ENCODE results near the gene ASXL1.

Gene ASXL1

GRCh38 chr20:32458061-32458836 lies 100.1 kb downstream of the ASXL1 start:
- DNase-seq (ENCODE audit: low read depth) = no peak
- H3K4me3 ChIP-seq (ENCODE audit: low read depth, low read length) = no peak overlapping the region
- TF ChIP-seq CTCF (IDR thresholded peaks at IDR 0.05; ENCODE audit: low read depth, low read length, missing control alignments) = no peak

DNA sequence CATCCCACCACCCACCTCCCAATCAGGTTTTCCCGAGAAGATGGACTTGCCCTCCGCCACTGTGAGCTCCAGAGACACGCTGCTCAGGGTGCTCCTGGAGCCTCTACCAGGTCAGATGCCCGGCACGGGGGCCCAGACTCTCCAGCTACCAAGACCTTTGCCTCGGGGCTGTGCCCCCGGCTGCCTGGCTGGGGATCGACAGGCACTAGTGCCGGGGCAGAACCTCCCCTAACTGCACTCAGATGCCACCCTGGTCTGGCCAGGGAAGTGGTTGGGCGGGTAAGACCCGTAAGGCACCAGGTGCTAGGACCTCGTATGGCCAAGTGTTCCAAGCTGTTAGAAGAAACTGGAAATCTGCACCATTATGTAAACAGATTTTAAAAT lies 100.7 kb downstream of the ASXL1 start:
- no peak for TF ChIP-seq CTCF (IDR thresholded peaks at IDR 0.05; ENCODE audit: low read depth, low read length, missing control alignments)
- H3K4me3 ChIP-seq (ENCODE audit: low read depth, low read length) = no peak overlapping the region
- DNase-seq (ENCODE audit: low read depth) = no peak

DNA sequence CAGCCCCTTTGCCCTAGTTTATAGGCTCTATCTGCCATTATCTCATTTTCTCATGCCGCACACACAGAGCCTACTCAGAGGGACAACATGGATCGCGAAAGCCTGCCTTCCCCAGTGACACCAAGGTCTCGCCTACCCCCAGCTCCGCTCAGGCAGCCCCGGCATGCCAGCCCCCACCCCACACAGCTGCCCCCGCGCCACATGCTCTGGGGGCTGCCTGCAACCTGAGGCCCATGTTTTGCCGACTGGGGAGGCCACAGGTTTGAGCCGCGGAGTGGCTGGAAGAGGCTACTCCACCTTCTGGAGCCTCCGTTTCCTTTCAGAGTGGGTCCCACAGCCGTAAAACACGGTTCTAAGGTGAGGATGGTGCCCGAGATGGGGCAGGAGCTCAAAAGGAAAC lies 102.1 kb downstream of the ASXL1 start:
- TF ChIP-seq CTCF (IDR thresholded peaks at IDR 0.05; ENCODE audit: low read depth, low read length, missing control alignments) = no peak
- DNase-seq (ENCODE audit: low read depth) = no peak
- H3K4me3 ChIP-seq (ENCODE audit: low read depth, low read length) = no peak overlapping the region

DNA sequence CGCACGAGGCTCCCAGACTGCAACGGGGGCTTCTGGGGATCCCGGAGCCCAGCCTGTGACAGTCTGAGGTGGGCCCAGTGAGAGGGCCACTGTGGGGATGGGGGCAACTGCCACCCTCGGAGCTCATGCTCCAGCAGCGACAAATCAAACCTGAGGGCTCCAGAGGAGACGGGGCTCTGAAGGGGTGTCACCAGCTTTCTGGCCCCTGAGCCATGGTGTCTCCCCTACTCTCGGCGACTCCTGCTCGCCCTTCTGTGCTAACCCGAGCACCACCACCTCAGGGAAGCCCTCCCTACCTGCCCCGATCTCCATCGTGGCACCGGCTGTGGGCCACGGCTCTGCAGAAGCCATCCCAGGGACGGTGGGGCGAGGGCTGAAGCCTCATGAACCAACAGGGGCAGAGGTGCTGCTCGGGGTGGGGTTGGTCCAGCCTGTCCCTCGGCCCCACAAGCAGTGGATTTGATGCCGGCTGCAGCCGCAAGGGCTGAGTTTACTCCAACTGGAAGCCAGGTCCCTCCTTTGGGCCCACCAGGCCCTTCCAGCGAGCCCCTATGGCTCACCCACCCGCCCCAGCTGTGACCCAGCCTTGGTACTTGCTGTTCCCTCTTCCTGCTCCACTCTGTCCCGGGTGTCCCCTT lies 102.7 kb downstream of the ASXL1 start:
- no peak for TF ChIP-seq CTCF (IDR thresholded peaks at IDR 0.05; ENCODE audit: low read depth, low read length, missing control alignments)

DNA sequence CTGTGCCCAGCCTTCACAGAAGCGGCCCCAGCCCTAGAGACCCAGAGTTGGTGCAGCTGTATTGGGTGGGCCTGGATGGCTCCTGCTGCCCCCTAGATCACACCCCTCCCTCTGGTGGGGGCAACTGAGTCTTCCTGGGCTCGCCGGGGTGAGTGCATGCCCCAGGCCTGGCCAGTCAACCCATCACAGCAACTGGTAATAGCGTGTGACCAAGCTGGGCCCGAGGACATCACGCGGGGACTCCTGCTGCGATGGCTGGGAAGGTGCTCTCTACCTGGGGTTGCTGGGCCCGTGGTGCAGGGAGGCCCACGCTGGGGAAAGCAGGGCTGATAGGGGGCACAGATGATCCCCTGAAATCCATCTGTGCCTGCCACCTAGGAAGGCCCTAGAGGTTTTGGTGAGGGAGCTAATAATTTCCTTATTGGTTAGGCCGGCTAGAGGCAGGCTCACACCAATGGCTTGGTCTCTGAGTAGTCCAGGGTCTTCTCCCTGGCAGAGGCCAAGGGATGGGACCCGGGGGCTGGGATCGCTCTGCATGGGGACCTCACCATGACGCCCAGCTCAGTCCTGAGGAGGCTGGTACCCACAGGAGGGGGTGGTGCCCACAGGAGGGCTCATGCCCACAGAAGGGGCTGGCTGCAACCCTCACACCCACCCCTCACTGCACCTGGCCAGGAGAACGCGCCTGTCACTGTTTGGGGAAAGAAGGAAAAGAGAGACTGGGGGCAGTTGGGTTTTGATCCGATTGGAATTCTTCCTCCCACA lies 103.9 kb downstream of the ASXL1 start:
- TF ChIP-seq CTCF (IDR thresholded peaks at IDR 0.05; ENCODE audit: low read depth, low read length, missing control alignments) = no peak

More for the DNA sequence above, 102.7 kb downstream of the ASXL1 start:
- no peak overlapping the region for H3K4me3 ChIP-seq (ENCODE audit: low read depth, low read length)
- DNase-seq (ENCODE audit: low read depth) = no peak

GRCh38 chr20:32462900-32463641 lies 104.9 kb downstream of the ASXL1 start:
- no peak overlapping the region for H3K4me3 ChIP-seq (ENCODE audit: low read depth, low read length)
- no peak for DNase-seq (ENCODE audit: low read depth)
- no peak for TF ChIP-seq CTCF (IDR thresholded peaks at IDR 0.05; ENCODE audit: low read depth, low read length, missing control alignments)

More for the DNA sequence above, 103.9 kb downstream of the ASXL1 start:
- no peak overlapping the region for H3K4me3 ChIP-seq (ENCODE audit: low read depth, low read length)
- DNase-seq (ENCODE audit: low read depth) = no peak
